Stimulated activated CD4-positive, alpha-beta T cell treated with anti-CD3 and anti-CD28 coated beads, Interleukin-2, amount 100 ng/mL, for 24 hours (primary cell): ENCODE data around the gene NT5DC3.

Experiments used
- DNase-seq, 2 donors: peaks; one replicate each; pipeline ENCODE4 v3.0.0-alpha.2; 2020

The NT5DC3 gene

GRCh38 chr12:103780093-103780440 is 61.0 kb downstream of the NT5DC3 start:
- DNase-seq: no peak

DNA sequence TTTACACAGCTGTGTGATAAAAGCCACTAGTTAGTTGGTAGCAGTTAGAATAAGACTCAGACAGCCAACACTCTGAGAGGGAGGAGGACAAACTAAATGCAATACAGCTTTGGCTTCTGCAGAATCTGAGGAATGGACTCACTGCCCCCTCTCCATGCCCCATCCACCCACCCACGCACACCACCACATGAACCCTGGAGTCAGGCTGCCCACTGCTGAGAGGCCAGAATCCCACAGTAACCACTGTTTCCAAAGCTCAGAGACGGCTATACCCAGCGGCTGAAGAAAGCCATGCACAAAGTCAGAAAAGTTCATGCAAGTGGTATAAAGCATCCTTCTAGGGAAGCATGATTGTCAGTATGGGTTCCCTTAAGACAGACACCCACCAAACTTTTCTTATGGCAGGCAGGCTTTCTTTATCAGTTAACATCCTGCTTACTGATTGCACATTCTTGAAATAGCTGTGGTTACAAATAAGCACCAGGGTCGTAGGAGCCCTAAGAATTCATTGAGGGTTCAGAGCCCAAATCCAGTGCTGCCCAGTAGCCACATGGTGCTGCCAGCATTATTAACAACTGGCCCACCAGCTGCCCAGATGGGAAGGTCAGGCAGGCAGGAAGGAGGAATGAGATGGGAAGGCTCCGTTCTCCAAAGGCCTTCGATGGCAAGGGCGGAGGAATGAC is 61.5 kb downstream of the NT5DC3 start:
- DNase-seq: no peak

DNA sequence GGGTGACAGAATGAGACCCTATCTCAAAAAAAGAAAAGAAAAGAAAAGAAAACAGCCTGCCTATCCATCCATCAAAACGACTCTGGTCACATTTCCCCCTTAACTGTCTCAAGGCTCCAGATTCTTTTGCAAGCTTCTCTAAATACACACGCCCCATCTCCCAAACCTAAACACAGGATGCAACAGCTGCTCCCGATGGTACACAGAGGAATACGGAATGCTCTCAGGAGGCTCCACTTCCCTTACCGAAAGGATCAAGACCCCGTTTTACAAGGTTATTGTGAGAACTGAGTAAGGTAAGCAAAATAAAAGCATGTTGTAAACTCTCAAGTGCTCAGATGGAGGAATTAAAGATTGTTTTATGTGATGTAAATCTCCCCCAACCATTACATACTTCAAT is 62.3 kb downstream of the NT5DC3 start:
- no peak for DNase-seq

DNA sequence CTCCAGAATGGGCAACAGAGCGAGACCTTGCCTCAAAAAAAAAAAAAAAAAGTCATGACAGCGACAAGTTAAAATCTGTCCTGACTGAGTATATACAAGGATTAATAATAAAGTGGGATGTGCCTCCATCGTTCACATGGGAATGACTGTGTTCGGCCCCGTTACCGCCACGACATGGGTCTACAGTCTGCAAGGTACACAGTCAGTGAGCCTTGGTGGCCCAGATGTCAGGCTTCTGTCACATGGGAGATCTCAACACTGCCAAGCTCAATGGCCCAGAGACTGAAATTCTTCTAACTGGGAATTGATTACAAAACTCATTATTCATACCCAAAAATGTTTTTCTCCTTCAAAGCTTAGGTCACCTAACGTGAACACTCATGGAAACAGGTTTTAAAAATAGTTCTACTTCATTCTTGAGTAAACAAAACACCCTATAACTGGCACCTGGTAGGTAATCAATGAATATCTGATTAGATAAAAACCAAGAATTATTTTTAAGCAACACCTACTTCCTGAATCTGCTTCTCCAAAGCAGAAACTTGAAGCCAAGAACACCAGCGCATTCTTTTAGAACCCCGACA is 66.0 kb downstream of the NT5DC3 start:
- no peak for DNase-seq

DNA sequence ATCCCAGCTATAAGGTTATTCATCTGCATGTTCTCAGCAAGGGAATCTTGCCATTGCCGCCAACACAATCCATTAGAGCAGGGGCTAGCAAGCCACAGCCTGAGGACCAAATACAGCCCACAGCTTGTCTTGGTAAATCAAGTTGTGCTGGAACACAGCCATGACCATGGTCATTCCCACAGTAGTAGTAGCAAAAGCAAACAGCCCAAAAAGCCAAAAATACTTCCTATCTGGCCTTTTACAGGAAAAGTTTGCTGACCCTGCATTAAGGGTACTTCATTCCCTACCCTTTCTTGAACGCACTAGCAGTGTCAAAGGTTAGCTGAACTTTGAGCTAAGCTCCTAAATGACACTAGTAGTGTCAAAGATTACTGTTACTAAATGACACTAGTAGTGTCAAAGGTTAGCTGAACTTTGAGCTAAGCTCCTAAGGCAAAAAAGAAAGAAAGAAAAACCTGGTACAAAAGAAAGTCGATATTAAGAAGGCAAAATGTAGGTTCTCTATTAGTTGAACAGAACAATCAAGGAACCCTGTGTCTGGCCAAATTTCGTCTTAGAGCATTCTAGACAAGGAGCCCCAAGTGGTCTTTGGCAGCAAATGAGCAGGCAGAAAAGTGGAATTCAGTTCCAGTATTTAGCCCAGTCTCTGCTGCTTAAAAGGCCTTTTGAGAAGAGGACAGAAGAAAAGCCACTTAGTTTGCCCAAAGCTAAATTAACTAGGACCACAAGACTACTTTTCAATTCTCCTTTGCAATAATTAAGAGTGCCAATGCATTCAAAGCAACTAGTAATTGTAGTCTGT is 67.7 kb downstream of the NT5DC3 start:
- DNase-seq: no peak

- no peak for DNase-seq
Measured at GRCh38 chr12:103772367-103773108, 68.5 kb downstream of the NT5DC3 start.

DNA sequence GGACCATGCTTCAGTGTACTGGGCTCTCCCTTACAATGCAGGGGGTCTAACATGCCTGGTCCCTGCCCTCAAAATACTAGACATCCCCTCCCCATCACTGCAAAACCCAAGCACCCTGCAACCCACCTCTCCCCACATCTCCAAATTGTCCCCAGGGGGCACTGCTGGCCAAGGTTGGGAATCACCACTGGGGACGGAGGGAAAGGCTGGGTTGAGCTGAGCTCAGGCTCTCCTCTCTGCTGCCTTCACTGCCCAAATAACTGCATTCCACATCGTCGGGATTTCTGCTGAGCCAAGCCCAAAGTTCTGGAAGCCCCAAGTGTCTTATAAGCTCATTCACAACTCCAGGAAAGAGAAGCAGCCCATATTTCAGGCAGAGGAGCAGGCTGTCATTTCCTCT is 69.6 kb downstream of the NT5DC3 start:
- no peak for DNase-seq

GRCh38 chr12:103769240-103769945 is 71.6 kb downstream of the NT5DC3 start:
- DNase-seq: no peak

- DNase-seq: no peak
Measured at GRCh38 chr12:103768467-103769123, 72.4 kb downstream of the NT5DC3 start.

- no peak for DNase-seq
Measured at GRCh38 chr12:103766028-103766427, 75.0 kb downstream of the NT5DC3 start.

DNA sequence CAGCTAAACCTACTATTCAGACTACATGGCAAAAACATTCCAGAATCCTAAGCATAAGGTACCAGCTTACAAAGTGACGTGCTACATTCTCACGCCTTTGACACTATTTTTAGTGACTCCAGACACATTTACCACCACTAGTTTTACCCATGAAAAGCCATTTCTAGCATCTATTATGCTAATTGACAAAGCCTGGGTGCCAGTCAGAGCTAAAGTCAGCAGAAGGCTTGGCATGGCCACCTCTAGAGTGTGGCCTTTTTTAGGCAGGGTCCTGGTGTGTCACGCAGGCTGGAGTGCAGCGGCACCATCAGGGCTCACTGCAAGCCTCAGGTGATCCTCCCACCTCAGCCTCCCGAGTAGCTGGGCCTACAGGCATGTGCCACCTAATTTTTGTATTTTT is 75.7 kb downstream of the NT5DC3 start:
- DNase-seq: no peak

DNA sequence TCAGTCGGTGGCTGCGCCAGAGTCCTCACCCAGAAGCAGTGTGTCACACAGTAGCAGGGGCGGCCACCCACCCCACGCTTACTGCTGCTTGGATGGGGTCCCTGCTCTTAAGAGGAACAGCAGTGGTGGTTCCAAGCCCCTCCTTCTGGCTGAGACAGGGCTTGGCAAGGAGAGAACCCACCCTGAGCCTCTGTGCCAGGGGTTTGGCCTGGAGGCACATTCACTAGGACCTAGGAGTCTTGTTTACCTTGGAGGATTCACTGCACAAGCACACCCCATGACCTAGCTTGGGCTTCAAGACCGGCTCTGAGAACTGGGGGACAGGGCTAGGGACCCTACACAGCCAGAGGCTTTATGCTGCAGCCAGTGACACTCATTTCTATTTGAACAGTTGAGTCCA is 78.6 kb downstream of the NT5DC3 start:
- DNase-seq: no peak

GRCh38 chr12:103758310-103759089 is 82.5 kb downstream of the NT5DC3 start:
- DNase-seq: no peak

GRCh38 chr12:103757248-103757647 is 83.8 kb downstream of the NT5DC3 start:
- no peak for DNase-seq

GRCh38 chr12:103756443-103756842 is 84.6 kb downstream of the NT5DC3 start:
- no peak for DNase-seq

GRCh38 chr12:103755425-103755824 is 85.6 kb downstream of the NT5DC3 start:
- no peak for DNase-seq

DNA sequence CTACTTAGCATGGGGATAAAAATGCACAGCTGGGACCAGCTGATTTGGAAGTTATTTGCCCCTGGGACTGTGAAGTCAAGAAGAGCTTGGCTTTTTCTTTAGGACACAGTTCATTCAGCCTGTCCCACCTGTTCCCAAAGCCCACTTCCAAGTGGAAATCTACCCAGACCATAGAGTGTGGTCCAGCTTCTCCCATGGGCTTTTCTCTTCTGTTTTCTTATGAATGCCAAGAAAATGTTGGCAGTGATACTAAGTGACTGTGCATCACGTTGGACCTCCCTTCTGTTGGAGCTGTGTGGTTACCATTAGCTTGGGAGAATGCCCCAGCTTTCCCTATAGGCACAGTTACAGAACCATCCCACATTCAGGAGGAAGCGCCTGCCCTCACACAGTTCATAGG is 89.4 kb downstream of the NT5DC3 start:
- no peak for DNase-seq

DNA sequence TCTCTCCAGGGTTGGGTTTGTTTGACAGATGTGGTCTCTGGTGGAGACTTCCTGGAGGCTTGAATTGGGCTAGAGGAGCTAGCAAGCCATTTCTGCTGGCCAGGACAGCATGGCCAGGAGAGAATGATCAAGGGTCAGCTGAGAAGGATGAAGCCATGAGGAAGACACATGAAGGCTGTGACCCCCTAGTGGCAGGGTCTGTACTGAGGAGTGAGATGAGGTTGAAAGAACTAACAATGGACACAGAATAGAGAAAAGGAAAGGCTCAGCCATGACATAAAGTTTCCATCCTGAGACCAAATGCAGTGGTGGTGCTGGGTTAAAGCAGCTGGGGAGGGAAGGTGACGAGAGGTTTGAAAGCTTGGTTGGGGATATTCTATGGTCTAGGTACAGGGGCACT is 89.9 kb downstream of the NT5DC3 start:
- no peak for DNase-seq

GRCh38 chr12:103748875-103749274 is 92.2 kb downstream of the NT5DC3 start:
- DNase-seq: no peak

- no peak for DNase-seq
Measured at GRCh38 chr12:103748002-103748401, 93.0 kb downstream of the NT5DC3 start.

DNA sequence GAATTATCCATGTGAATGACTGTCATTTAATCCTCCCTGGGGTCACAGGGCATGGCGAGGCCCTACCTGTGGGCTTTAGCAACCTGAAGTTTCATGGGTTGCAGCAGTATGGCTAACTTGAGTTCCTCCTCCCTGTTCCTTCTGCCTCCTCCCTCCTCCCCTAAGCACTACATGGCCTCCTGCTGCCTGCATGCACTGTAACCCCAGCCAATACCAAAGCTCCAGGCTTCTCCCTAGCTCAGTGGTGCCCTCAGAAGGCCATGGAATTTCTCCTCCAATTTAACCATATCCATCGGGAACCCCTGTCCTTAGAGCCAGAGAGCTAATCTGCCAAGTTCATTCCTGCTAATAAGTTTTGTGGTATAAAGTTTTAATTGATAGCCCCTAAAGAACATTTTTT is 95.1 kb downstream of the NT5DC3 start:
- DNase-seq: no peak

- DNase-seq: no peak
Measured at GRCh38 chr12:103743788-103744187, 97.2 kb downstream of the NT5DC3 start.
